GM12878 (cell line): Measurements from ENCODE around the gene MAFB. TPM values are rescaled to one million over a fixed set of nuclear protein-coding genes. Genes with fewer than 3 reads are reported as not detected.

ENCODE experiments used
- ATAC-seq: fragments of 200-7000 bp; cut with Tn5 transposase; 3 replicates; pipeline ENCODE4 v1.9.1; 2020; ENCODE audit warnings: mild to moderate bottlenecking, moderate library complexity
- BruUV-seq: library from RNA; stranded (reverse); fragments of 400-500 nt; replicated peaks from 2 replicates; lab custom pipeline; 2021; lab: Mats Ljungman, UMichigan
- CTCF ChIA-PET: fragments of 300-600 bp; sonication (Branson Sonifier 250); formaldehyde crosslinking; extraction: SDS; loops from one replicate; lab custom pipeline; 2021; ENCODE audit warnings: inconsistent platforms; lab: Yijun Ruan, JAX
- POLR2A ChIA-PET: fragments of 350-600 bp; formaldehyde crosslinking; extraction: SDS; loops from one replicate; lab custom pipeline; 2021; ENCODE audit warnings: inconsistent platforms; lab: Charles Lee
- RAD21 ChIA-PET: fragments of 300-600 bp; sonication (Branson Sonifier 250); formaldehyde crosslinking; loops from one replicate; lab custom pipeline; 2023; ENCODE audit warnings: antibody characterized with exemption; ENCODE audit not compliant: unreplicated experiment; lab: Charles Lee
- SMC1A ChIA-PET: fragments of 300-600 bp; sonication (Branson Sonifier 250); formaldehyde crosslinking; loops from one replicate; lab custom pipeline; 2023; ENCODE audit not compliant: unreplicated experiment, uncharacterized antibody; lab: Charles Lee
- DNase-seq: peaks from one replicate; pipeline ENCODE4 v3.0.0-alpha.2; 2011; ENCODE audit warnings: low read depth, low spot score
- FAIRE-seq: peaks from 3 replicates; lab custom pipeline; 2011; peaks lifted over from hg19 to GRCh38; lab: Jason Lieb, UNC
- H2AFZ ChIP-seq: 2 replicates; pipeline ENCODE4 v1.6.0; 2011; ENCODE audit warnings: low read depth, low read length, control low read depth; ENCODE audit not compliant: control insufficient read depth
- H3K27ac ChIP-seq: 2 replicates; pipeline ENCODE4 v1.5.1; 2011; ENCODE audit warnings: control low read depth; ENCODE audit not compliant: control insufficient read depth, insufficient read depth
- H3K27me3 ChIP-seq, 2 experiments: replicated peaks in 1 of 2; 2 replicates each; pipeline versions ENCODE4 v1.6.0 to v1.6.1; 2011; ENCODE audit warnings: low read length in 1 of 2; ENCODE audit not compliant: control insufficient read depth in 2 of 2, insufficient read depth in 2 of 2
- H3K36me3 ChIP-seq, 2 experiments: 2 replicates each; pipeline ENCODE4 v1.5.1; 2011; ENCODE audit warnings: low read length in 1 of 2; ENCODE audit not compliant: control insufficient read depth in 2 of 2, insufficient read depth in 2 of 2
- H3K4me1 ChIP-seq: 2 replicates; pipeline ENCODE4 v1.6.1; 2011; ENCODE audit warnings: mild to moderate bottlenecking, low read length, moderate library complexity, mixed read lengths; ENCODE audit not compliant: control insufficient read depth, insufficient read depth
- H3K4me2 ChIP-seq: 2 replicates; pipeline ENCODE4 v1.6.0; 2011; ENCODE audit warnings: control low read depth; ENCODE audit not compliant: control insufficient read depth, insufficient read depth
- H3K4me3 ChIP-seq: fragments of 200-600 bp; sonication (generic); 2 replicates; pipeline ENCODE4 v1.5.1; 2016
- H3K79me2 ChIP-seq: 2 replicates; pipeline ENCODE4 v1.6.0; 2011; ENCODE audit warnings: low read length; ENCODE audit not compliant: control insufficient read depth, insufficient read depth
- H3K9ac ChIP-seq: 2 replicates; pipeline ENCODE4 v1.8.0; 2011; ENCODE audit warnings: low read length, control low read depth, mixed read lengths; ENCODE audit not compliant: control insufficient read depth, insufficient read depth
- H3K9me3 ChIP-seq: replicated peaks from 3 replicates; pipeline ENCODE4 v1.5.1; 2011; ENCODE audit warnings: mild to moderate bottlenecking, low read length; ENCODE audit not compliant: control insufficient read depth, insufficient read depth
- H4K20me1 ChIP-seq: 2 replicates; pipeline ENCODE4 v1.6.0; 2011; ENCODE audit not compliant: control insufficient read depth, insufficient read depth
- BHLHE40 ChIP-seq, 2 experiments: fragments of 450-650 bp in 1 of 2; IDR thresholded peaks; 2 replicates each; pipeline ENCODE4 v1.6.1; 2011 to 2017; ENCODE audit warnings: low read depth in 2 of 2, borderline replicate concordance in 1 of 2, improper control_type of control experiment in 1 of 2, low read length in 1 of 2, mild to moderate bottlenecking in 1 of 2
- FOXM1 ChIP-seq: IDR thresholded peaks from 2 replicates; pipeline ENCODE4 v1.6.1; 2012; ENCODE audit warnings: low read depth, mild to moderate bottlenecking, inconsistent platforms, low read length, moderate library complexity
- ZNF274 ChIP-seq: IDR thresholded peaks from one replicate; pipeline ENCODE4 v1.8.0; 2011; ENCODE audit not compliant: insufficient read length, insufficient read depth
- ZSCAN29 ChIP-seq: fragments of 450-650 bp; IDR thresholded peaks from 2 replicates; pipeline ENCODE4 v1.6.1; 2017; ENCODE audit warnings: mild to moderate bottlenecking, moderate library complexity
- WGBS: methylation state at CpG from one replicate; pipeline ENCODE4 v1.1.6; 2016; ENCODE audit warnings: low lambda C conversion rate; ENCODE audit not compliant: insufficient replicate concordance, insufficient coverage; ENCODE audit errors: missing lambda C conversion rate; 5-methylcytosine and 5-hydroxymethylcytosine counted together
- in situ Hi-C: fragments of 300-500 bp; cut with MboI; formaldehyde crosslinking; loops from 9 replicates; pipeline ENCODE4 v1.14.3; 2018; ENCODE audit warnings: mixed read lengths
- intact Hi-C: fragments of 100-400 bp; cut with micrococcal nuclease; formaldehyde crosslinking; loops from one replicate; pipeline ENCODE4 v1.14.2; 2022; ENCODE audit not compliant: unreplicated experiment
- polyA plus RNA-seq, 11 experiments: library from polyadenylated mRNA; depleted of rRNA in 4 of 11; unstranded in 6 of 11; stranded (reverse) in 5 of 11; fragments of >200 nt; fragmentation: Nextera tagmentation in 4 of 11; fragmentation: Illumina TruSeq in 1 of 11; extraction: Ambion mirVana in 4 of 11; extraction: Trizol in 1 of 11; gene quantifications; 1 replicate in 1 of 11; 2 replicates in 10 of 11; pipeline versions ENCODE4 v1.2.1 to v1.2.3, GENCODE V29; 2011 to 2016; ENCODE audit warnings: inconsistent platforms in 2 of 11, missing spikeins in 2 of 11, low read depth in 1 of 11
- total RNA-seq, 4 experiments: library from RNA; depleted of rRNA in 3 of 4; stranded (reverse); fragments of >200 nt in 3 of 4; fragmentation: Illumina TruSeq in 1 of 4; extraction: Trizol in 1 of 4; gene quantifications; 2 replicates each; pipeline versions ENCODE4 v1.2.1 to v1.2.3, GENCODE V29; 2013 to 2021
- TF ChIP-seq, protein P1 (sequence below): IDR thresholded peaks from 2 replicates; pipeline ENCODE4 v1.6.1; 2011; ENCODE audit warnings: low read depth, mild to moderate bottlenecking, low read length, moderate library complexity, borderline replicate concordance; ENCODE audit errors: extremely low read depth
- TF ChIP-seq, protein P2 (sequence below): IDR thresholded peaks from 2 replicates; pipeline ENCODE4 v1.6.1; 2012; ENCODE audit warnings: low read length, inconsistent platforms
- TF ChIP-seq, protein P3 (sequence below): fragments of 450-650 bp; formaldehyde crosslinking; IDR thresholded peaks from 2 replicates; pipeline ENCODE4 v1.5.0; 2022; ENCODE audit warnings: mild to moderate bottlenecking, missing genetic modification characterization

The MAFB gene
- total and polyA plus RNA-seq, 10 of the 15 experiments (the other 5 are each of a cell fraction or from before 2014, with no cell fraction given) = 0.01 to 0.08 (median 0.01) TPM; not detected in 7

DNA sequence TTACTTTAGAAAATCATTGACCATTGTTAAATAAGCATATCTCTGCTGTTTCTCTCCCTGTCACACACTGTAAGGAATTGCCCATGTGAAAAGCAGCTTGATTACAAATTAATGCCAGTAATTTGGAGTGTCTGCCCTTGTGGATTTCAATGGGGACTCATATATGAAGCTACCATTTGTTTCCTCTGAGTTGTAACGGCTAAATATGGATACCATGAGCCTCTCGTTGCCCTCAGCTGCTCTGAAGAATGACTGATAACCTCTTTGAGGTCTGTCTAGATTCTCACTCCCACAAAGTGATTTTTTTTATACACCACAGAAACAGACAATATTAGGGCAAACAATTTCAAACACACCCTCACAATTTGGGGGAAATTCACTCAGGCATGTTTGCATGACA is 40.0 kb upstream of the MAFB start:
- no TSS peak for BruUV-seq
- CTCF ChIA-PET = no interaction called here
- in situ Hi-C loops = loop anchor here (25.0 kb wide), 1 partner anchor 358 kb away; no protein-coding TSS in a partner anchor

More for the DNA sequence above, 40.0 kb upstream of the MAFB start:
- no peak overlapping the region for H3K4me2 ChIP-seq
- ChIA-PET SMC1A (no interaction called here), POLR2A (no interaction called here)
- no peak overlapping the region for H3K4me3 ChIP-seq
- 2% methylated on average over 2 of the region's 2 CpGs for WGBS
- no peaks in the 10 kb centered on the region for H3K36me3 ChIP-seq
- H2AFZ ChIP-seq = no peak overlapping the region
- no peak overlapping the region for H3K27ac ChIP-seq
- no peaks in the 10 kb centered on the region for H3K9me3 ChIP-seq
- intact Hi-C loops = no loop called here
- H3K27me3 ChIP-seq = no peaks in the 10 kb centered on the region; a peak in 1 of 4 replicates
- H4K20me1 ChIP-seq = no peaks in the 10 kb centered on the region
- FAIRE-seq (no peak), DNase-seq (no peak)
- no peak overlapping the region for H3K9ac ChIP-seq
- TF ChIP-seq, protein P1, sequence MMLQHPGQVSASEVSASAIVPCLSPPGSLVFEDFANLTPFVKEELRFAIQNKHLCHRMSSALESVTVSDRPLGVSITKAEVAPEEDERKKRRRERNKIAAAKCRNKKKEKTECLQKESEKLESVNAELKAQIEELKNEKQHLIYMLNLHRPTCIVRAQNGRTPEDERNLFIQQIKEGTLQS = no peak
- TF ChIP-seq, protein P2, sequence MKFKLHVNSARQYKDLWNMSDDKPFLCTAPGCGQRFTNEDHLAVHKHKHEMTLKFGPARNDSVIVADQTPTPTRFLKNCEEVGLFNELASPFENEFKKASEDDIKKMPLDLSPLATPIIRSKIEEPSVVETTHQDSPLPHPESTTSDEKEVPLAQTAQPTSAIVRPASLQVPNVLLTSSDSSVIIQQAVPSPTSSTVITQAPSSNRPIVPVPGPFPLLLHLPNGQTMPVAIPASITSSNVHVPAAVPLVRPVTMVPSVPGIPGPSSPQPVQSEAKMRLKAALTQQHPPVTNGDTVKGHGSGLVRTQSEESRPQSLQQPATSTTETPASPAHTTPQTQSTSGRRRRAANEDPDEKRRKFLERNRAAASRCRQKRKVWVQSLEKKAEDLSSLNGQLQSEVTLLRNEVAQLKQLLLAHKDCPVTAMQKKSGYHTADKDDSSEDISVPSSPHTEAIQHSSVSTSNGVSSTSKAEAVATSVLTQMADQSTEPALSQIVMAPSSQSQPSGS = no peak
- no peak for TF ChIP-seq BHLHE40 (IDR thresholded peaks at IDR 0.05; ENCODE audit: borderline replicate concordance in 1 of 2, low read depth in 2 of 2, low read length in 1 of 2)
- TF ChIP-seq, protein P3, sequence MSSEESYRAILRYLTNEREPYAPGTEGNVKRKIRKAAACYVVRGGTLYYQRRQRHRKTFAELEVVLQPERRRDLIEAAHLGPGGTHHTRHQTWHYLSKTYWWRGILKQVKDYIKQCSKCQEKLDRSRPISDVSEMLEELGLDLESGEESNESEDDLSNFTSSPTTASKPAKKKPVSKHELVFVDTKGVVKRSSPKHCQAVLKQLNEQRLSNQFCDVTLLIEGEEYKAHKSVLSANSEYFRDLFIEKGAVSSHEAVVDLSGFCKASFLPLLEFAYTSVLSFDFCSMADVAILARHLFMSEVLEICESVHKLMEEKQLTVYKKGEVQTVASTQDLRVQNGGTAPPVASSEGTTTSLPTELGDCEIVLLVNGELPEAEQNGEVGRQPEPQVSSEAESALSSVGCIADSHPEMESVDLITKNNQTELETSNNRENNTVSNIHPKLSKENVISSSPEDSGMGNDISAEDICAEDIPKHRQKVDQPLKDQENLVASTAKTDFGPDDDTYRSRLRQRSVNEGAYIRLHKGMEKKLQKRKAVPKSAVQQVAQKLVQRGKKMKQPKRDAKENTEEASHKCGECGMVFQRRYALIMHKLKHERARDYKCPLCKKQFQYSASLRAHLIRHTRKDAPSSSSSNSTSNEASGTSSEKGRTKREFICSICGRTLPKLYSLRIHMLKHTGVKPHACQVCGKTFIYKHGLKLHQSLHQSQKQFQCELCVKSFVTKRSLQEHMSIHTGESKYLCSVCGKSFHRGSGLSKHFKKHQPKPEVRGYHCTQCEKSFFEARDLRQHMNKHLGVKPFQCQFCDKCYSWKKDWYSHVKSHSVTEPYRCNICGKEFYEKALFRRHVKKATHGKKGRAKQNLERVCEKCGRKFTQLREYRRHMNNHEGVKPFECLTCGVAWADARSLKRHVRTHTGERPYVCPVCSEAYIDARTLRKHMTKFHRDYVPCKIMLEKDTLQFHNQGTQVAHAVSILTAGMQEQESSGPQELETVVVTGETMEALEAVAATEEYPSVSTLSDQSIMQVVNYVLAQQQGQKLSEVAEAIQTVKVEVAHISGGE (CRISPR knock-in tag) = no peak
- TF ChIP-seq FOXM1 = no peak
- no peak for TF ChIP-seq ZNF274
- TF ChIP-seq ZSCAN29 = no peak
- TF ChIP-seq, all 136 proteins: peak for 0
- Histone ChIP-seq H3K79me2 (no peaks in the 10 kb centered on the region), H3K4me1 (no peaks in the 10 kb centered on the region)
- RAD21 ChIA-PET = no interaction called here
- ATAC-seq = no peak
